NCI-H226 (cell line): ENCODE results near the gene TAOK1.

Experiments
- DNase-seq: peaks from one replicate; pipeline ENCODE4 v3.0.0-alpha.2; 2015

TAOK1 gene

GRCh38 chr17:29584452-29585079, 194.4 kb downstream of the TAOK1 start:
- no peak for DNase-seq

GRCh38 chr17:29585080-29585751, 195.1 kb downstream of the TAOK1 start:
- DNase-seq: no peak

DNA sequence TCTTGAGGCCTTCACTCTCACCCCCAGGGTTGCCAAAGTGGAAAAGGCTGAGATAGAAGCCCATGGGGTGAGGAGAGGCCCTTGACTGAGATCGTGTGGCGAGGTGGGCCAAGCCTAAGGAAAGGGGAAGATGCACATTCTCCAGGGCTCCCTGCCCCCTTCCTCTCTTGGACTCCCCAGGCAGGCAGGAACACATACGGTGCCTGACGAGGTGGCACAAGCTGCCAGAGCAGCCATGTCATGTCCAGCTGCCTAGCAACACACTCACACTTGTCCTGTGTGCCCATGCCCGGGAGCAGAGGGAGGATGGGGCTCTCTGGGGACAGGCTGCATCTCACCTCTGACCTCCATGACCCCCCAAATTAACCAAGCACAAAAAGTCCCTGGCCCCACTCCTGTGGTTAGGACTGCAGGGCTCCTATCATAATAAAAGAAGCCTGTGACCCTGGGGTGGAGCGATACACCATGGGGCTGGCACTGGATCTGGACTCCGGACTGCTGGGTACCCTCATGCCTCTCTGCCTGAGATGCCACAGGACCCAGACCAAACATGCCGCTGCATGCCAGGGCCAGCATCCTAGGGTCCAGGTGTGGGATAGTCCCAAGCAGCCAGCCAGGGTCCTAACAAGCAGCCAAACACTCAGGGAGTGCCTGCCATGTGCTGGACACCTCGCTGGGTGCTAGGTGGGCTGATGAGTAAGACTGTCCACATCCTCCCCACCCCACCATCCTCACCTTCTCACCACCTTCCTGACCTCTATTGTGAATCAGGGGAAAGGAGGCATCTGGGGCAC, 196.7 kb downstream of the TAOK1 start:
- no peak for DNase-seq

DNA sequence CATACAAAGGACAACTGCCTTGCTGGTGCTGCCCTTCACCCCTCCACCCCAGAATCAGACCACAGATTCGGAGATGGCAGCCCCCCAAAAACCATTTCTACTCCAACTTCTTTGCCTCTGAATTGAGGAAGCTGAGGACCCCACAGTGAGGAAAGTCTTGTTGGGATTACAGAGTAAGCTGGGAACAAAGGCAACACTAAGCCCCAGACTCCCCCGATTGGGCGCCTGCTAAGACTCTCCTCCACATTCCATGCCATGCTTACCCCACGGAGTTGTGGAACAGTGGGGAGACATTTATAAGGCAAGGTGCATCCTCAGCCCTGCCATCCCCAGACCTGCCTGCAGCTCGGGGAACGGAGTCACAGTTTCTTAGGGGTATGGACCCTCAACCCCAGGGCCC, 197.4 kb downstream of the TAOK1 start:
- DNase-seq: peak; percentile 1

DNA sequence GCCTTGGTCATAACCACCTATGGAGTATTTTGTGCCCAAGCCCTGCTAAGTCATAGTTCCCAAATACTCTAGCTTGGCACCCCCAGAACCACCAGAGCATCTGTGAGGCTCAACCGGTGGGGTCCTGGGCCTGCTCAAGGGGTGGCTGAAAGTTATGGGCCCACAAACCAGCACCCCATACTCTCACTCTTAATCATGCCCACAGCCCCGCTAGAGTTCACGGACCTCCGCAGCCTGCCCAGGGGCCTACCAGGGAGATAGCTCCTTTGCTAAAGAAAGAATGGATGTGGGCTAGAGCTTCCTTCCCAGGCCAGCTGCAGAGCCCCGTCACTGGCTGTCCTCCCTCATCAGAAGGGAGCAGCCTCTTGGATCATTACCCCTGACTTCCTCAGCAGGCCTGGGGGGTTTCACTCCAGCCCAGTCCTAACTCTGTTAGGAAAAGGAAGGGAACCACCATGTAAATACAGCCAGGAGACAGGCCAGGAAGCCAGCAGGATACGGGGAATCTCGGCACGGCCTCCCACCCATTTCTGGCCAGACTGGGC, 197.9 kb downstream of the TAOK1 start:
- no peak for DNase-seq

DNA sequence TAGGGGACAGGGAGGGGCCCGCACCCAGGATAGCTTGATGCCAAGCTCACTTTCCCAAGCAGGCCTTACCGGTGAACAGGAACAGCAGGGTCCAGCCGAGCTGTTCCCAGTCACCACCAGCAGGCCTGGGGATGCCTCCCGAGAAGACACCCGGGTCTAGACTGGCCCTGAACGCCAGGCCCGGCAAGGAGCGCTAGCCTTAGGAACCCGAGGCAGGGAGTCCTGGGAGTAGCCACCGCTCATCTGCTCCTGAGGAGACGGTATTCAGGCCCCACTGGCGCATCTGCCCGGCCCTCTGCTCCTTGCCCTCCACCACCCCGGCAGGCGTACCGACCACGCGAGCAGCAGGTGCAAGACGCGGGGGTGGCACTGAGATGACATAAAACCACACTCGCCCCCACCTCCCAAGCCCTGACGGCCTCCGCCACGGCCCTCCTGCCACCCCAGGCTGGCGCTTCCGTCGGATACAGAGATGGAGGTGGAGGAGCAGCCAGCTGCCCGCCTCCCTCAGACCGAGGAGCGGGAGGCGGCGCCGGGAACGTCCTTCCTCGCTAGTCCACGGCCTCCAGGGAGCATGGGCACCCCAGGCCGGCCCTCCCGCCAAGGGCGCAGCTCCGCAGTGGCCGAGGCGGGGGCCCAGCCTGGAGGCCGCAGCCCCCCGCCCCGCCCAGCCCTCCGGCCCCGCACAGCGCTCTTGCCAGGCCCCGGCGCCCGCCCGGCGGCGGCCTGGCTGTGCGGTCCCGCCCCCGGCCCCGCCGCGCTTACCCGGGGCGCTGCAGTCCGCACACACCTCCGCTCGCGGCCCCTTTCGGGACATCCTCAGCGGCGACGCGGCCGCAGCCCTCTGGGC, 198.6 kb downstream of the TAOK1 start:
- DNase-seq: peak; percentile 17

DNA sequence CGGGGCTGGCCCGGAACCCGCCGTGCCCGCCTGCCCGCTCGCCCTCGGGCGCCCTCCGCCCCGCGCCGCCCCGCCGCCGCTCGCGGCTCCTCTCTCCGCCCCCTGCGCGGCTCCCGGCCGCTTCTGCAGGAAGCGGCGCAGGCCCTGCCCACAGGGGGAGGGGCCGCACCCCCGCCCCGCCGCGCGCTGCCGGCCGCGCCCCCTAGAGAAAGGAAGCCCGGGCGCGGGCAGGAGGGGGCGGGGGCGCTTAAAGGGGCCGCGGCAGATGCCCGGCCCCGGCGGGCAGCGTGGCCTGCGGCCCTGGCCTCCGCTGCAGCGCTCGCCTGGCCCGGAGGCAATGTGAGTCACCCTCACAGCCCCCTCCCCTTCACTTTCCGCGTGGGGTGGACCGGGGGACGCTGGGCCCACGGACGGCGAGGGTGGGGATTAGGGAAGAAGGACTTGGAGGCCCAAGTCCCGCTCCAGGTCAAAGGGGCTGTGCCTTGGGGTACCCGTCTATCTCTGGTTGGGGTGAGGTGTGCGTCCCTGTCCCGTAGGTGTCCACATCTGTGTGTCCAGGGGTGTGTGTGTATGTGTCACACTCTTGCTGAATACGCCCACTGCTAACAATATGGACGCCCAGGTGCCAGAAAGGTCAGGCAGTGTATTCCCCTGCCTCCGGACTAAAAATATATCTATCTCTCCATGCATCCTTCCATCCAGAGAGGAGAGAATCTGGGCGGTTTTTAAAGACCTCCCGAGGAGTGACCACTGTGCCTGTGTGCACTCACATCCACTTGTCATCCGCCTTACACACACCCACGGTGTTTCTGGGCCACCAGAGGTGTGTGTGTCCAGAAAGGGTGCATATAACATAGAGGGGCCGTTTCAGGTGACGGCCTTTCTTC, 199.6 kb downstream of the TAOK1 start, which contains the start of gene GIT1:
Gene GIT1 (minus strand): TSS at position 125 of the 887 bp plus-strand sequence. CDS start 270 bp downstream, outside the sequence.
- DNase-seq: peak; percentile 83

- peak; percentile 75 for DNase-seq
These were observed 200.4 kb downstream of the TAOK1 start for GRCh38 chr17:29590411-29591145.

GRCh38 chr17:29591146-29591736, 201.1 kb downstream of the TAOK1 start:
- peak; percentile 87 for DNase-seq

DNA sequence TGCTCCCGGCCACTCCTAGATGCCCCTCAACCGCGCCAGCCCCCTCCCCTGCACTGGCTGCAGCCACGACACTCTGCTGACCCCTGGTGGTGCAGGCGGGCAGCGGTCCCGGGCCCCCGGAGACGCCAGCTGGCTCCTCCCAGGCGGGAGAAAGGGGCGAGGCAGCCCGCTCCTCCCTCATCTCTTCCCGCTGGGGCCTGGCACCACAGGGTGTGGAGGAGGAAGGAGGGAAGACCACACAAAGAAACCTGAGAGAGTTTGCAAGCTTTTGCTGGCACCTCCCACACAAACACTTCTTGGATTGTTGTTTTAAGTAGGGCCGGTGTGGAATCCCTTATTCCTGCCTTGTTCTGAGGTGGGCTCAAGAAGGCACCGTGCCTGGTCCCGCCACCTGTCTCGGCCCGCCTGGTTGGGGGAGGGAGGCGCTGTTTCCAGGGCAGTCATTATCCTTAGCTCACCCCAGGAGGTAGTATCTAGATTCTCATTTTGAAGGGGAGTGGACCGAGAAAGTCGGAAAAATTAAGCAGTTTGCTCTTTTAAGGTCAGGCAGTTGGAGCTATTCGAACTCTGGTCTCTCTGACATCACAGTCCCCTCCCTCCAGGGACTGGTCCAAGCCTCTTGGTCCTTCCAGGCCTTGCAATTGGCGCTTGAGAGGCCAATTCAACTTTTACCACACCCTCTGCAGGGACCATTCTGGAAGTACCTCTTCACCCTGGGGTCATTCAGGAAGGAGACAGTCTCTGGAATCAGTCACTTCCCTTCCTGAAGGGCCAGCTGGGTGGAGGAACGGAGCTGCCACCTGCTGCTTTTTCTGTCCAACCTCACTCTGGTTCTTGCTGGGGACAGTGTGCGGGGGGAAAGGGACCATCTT, 201.8 kb downstream of the TAOK1 start:
- DNase-seq: peak; percentile 94

GRCh38 chr17:29592850-29593551, 202.8 kb downstream of the TAOK1 start, which contains the start of gene ANKRD13B:
Gene ANKRD13B, plus strand, starts transcription at chr17:29593132. Its CDS starts 490 bp downstream, at chr17:29593622.
- peak; percentile 28 for DNase-seq

- DNase-seq: no peak
These were observed 203.7 kb downstream of the TAOK1 start for GRCh38 chr17:29593591-29594518.

DNA sequence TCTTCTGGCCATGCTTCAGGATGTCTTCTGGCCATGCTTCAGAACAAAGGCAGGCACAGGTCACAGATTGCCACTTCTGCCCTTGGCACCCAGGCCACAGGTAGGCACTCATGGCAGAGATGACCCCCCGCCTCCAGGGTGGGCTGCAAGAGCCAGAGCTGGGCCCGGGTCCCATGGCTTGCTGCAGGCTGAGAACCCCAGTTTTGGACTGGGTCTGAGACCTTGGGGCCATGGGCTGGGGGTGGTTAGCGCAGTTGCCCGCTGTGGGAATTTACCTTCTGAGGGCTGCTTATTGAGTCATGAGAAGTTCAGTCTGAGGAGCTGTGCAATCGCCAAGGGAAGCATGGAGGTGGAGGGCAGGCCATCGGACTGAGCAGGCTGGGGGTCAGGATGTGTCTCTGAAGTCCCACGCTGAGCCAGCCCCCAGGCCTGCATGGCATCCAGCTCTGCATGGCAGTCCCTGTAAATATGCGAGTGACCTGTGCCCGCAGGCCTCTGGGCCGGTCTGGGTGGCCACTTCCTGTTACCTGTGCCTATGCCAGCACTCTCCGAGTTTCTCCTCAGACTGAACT, 204.4 kb downstream of the TAOK1 start:
- no peak for DNase-seq

DNA sequence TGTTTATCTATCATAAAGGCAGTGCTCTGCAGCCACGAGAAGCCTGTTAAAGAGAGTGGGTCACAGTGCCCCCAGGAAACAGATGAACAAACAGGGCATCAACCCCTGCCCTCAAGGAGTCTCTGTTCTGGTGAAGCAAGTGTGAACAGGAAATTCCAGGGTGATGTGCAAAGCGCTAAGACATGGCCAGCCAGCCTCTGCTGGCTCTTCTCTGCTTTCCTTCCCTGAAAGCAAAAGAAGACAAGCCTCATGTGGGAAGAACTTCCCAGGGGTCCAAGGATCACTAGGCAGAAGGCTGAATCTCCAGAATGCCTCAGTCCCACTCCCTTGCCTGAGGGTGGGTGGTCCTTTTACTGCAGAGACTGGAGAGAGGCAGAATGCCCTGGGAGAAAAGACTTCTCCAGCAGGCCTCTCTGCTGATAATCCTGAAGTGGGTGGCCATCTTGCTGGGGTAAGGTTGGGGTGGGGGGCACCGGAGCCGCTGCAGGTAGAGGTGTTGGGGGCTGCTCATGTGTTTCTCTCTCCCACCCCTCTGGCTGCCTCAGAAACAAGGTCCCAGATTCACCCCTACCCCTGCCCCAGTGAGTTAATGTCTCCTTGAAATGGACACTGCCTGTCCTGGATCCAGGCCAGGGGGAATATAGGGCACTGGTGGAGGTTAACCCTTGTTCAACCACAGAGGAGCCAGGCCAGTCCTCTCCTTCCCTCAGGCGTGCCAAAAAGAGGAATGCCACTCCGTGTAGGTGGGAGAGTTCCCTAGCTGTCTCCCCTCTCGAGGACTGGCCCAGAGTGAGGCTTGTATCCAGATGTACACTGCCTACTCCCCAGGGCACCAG, 205.2 kb downstream of the TAOK1 start:
- no peak for DNase-seq

DNA sequence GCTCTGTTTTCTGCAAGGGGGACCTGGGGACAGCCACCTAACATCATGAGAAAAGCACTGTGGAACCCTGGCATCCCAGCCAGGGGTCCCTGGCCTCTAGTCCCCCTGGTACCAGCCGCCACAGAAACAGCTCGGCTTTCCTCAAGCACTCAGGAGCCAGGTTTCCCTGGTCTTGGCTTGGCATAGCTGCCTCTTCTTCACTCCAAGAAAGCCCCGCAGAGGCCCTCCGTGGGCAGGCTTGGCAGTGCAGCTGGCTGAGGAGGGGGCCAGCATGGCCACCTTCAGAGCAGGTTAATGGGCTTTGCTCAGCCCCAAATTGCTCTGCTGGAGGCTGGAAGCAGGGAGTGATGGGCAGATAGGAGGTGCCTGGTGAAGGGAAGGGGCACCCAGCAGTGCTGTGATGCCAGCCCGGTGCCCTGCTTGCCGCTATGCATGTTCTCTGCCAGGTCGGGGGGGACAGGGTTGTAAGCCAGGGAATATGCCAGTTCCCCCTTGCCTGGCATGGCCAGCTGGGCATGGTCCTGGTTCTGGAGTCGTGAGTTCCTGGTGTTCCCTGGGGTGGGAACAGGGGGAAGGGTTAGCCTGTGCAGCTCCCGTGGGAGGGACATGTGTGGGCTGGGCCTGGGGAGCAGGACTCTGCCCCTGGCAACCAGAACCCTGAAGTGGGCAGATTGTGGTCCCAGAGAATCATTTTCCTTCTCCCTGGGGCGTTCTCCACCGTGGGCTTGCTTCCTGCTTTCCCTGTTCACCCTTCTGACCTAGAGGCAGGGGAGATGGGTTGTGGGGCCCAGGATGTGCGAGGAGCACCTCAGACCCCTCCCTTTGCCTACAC, 206.0 kb downstream of the TAOK1 start:
- DNase-seq: no peak
